Measurements from ENCODE around the gene SCAF1. TPM values are rescaled to one million over a fixed set of nuclear protein-coding genes. Genes with fewer than 3 reads are reported as not detected.

SCAF1 gene
- total and polyA plus RNA-seq, 10 of the 15 experiments (the other 5 are each of a cell fraction or from before 2014, with no cell fraction given) = 0.18 to 77.0 (median 5.3) TPM

DNA sequence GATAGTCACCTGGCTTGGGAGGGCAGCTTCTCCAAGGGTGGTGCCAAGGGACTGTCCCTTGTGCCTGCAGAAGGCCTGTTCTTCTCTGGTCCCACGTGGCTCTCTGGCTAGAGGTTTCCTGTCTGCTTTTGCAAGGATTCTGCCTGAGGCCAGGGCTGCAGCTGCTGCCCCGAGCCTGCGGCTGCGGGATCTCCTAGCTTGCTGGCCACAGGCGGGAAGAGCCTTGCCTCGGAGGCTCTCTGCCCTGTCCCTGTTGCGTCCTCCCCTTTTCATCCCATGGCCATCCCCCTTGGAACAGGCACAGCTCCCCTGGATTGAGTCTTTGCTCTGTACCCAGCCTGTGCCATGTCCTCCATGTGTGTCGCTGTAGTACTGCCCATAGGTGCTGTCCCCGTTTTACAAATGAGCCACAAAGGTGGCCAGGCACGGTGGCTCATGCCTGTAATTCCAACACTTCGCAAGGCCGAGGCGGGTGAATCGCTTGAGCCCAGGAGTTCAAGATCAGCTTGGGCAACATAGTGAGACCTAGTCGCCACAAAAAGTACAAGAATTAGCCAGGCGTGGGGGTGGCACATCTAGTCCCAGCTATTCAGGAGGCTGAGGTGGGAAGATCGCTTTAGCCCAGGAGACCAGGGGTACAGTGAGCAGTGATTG is 14.6 kb downstream of the SCAF1 start (continued):
- TF ChIP-seq HSF1 (IDR thresholded peaks at IDR 0.05; ENCODE audit: low read depth, low read length) (no peak), RAD21 (IDR thresholded peaks at IDR 0.05; ENCODE audit: insufficient read depth, low read depth, low read length) (no peak), NR2C2 (IDR thresholded peaks at IDR 0.05; ENCODE audit: borderline replicate concordance, control insufficient read depth, insufficient read length, low read depth) (no peak)

- no peak overlapping the region for H3K9ac ChIP-seq (ENCODE audit: control insufficient read depth, insufficient read depth, low read length)
- H3K4me1 ChIP-seq (ENCODE audit: control insufficient read depth, insufficient read depth, low read length) = peaks cover 1% of the 10 kb centered on the region; the same call in 1 of the 2 replicates
- no peak overlapping the region for H3K4me3 ChIP-seq
- WGBS (ENCODE audit: insufficient coverage, insufficient replicate concordance, low lambda C conversion rate, missing lambda C conversion rate) = 96% methylated on average over 22 of the region's 22 CpGs
- H3K4me2 ChIP-seq (ENCODE audit: control insufficient read depth, insufficient read depth) = no peak overlapping the region
- H2AFZ ChIP-seq (ENCODE audit: control insufficient read depth, low read depth, low read length) = no peak overlapping the region
- FAIRE-seq (no peak), ATAC-seq (no peak), DNase-seq (ENCODE audit: low read depth, low spot score) (no peak)
- no peaks in the 10 kb centered on the region for H3K9me3 ChIP-seq (replicated peaks; ENCODE audit: control insufficient read depth, insufficient read depth, low read length)
- SMC1A ChIA-PET (ENCODE audit: uncharacterized antibody, unreplicated experiment) = no interaction called here
- peaks cover 7 to 46% of the 10 kb centered on the region in 2 experiments for H3K36me3 ChIP-seq (ENCODE audit: control insufficient read depth in 2 of 2, insufficient read depth in 2 of 2, low read length in 1 of 2)
- intact Hi-C loops (cut with micrococcal nuclease; ENCODE audit: unreplicated experiment) (no loop called here), in situ Hi-C loops (cut with MboI) (no loop called here)
- BruUV-seq (replicated peaks) = no TSS peak
- H3K79me2 ChIP-seq (ENCODE audit: control insufficient read depth, insufficient read depth, low read length) = peaks cover 1% of the 10 kb centered on the region; the same call in 1 of the 2 replicates
- no peaks in the 10 kb centered on the region for H3K27me3 ChIP-seq (replicated peaks in 1 of 2; ENCODE audit: control insufficient read depth in 2 of 2, insufficient read depth in 2 of 2, low read length in 1 of 2)
- no peak overlapping the region for H3K27ac ChIP-seq (ENCODE audit: control insufficient read depth, insufficient read depth)
- RAD21 ChIA-PET (ENCODE audit: unreplicated experiment) = no interaction called here
- TF ChIP-seq BACH1 (IDR thresholded peaks at IDR 0.05; ENCODE audit: borderline replicate concordance) = no peak
- no peak for TF ChIP-seq RFX5 (IDR thresholded peaks at IDR 0.05; ENCODE audit: low read depth, low read length)
- TF ChIP-seq NR2C1 (IDR thresholded peaks at IDR 0.05) = no peak
- TF ChIP-seq, protein P1, sequence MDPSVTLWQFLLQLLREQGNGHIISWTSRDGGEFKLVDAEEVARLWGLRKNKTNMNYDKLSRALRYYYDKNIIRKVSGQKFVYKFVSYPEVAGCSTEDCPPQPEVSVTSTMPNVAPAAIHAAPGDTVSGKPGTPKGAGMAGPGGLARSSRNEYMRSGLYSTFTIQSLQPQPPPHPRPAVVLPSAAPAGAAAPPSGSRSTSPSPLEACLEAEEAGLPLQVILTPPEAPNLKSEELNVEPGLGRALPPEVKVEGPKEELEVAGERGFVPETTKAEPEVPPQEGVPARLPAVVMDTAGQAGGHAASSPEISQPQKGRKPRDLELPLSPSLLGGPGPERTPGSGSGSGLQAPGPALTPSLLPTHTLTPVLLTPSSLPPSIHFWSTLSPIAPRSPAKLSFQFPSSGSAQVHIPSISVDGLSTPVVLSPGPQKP (IDR thresholded peaks at IDR 0.05; ENCODE audit: low read depth, low read length) = no peak
- no peak for TF ChIP-seq NRF1 (conservative IDR thresholded peaks at IDR 0.05; ENCODE audit: low read depth, low read length)
- TF ChIP-seq POU2F2 (IDR thresholded peaks at IDR 0.05; ENCODE audit: borderline replicate concordance, low read depth, low read length) = no peak
- no peak for TF ChIP-seq PAX8 (IDR thresholded peaks at IDR 0.05)
- no peak for TF ChIP-seq ZNF274 (IDR thresholded peaks at IDR 0.05; ENCODE audit: insufficient read depth, insufficient read length)
- TF ChIP-seq ASH2L (IDR thresholded peaks at IDR 0.05; ENCODE audit: borderline replicate concordance, low read depth) = no peak
- TF ChIP-seq DPF2 (IDR thresholded peaks at IDR 0.05) = no peak
- CTCF ChIA-PET = interaction anchor here (0.5 kb wide), 1 partner anchor 17 kb away, joined by 3 read pairs; no protein-coding TSS in a partner anchor
- POLR2A ChIA-PET = interaction anchor here (0.6 kb wide), 1 partner anchor 16 kb away, joined by 3 read pairs; the partner anchor contains the start of gene SCAF1
- no peaks in the 10 kb centered on the region; the same call in 1 of the 2 replicates for H4K20me1 ChIP-seq (ENCODE audit: control insufficient read depth, insufficient read depth)
Observed at GRCh38 chr19:49657493-49658138, 15.6 kb downstream of the SCAF1 start.
